Stimulated activated naive CD8-positive, alpha-beta T cell treated with anti-CD3 and anti-CD28 coated beads, Interleukin-15, Interleukin-2, amounts not matched to agents 100 ng/mL and 50 ng/mL, for 24 hours (primary cell): ENCODE data around the gene SYNJ2.
A peak's percentile ranks its signal among the peaks of the same experiment; 100 is the strongest.

ENCODE experiments used
- H3K27ac Mint-ChIP-seq: one replicate; pipeline ENCODE4 v1.8.0; 2021; ENCODE audit warnings: mild to moderate bottlenecking, mixed read lengths
- H3K27me3 Mint-ChIP-seq: one replicate; pipeline ENCODE4 v1.8.0; 2021; ENCODE audit warnings: mixed read lengths
- H3K36me3 Mint-ChIP-seq: one replicate; pipeline ENCODE4 v1.8.0; 2021; ENCODE audit warnings: low read depth, mixed read lengths
- H3K4me1 Mint-ChIP-seq: one replicate; pipeline ENCODE4 v1.8.0; 2021; ENCODE audit warnings: low read depth, mixed read lengths
- H3K4me3 Mint-ChIP-seq: one replicate; pipeline ENCODE4 v1.8.0; 2021; ENCODE audit warnings: mild to moderate bottlenecking, mixed read lengths
- H3K9me3 Mint-ChIP-seq: one replicate; pipeline ENCODE4 v1.8.0; 2021; ENCODE audit warnings: mixed read lengths

SYNJ2 gene

GRCh38 chr6:157995458-157995857, 13.8 kb downstream of the SYNJ2 start:
- Mint-ChIP-seq H3K36me3 (peaks cover 25% of the 10 kb centered on the region), H3K9me3 (no peaks in the 10 kb centered on the region), H3K27ac (no peak overlapping the region), H3K27me3 (no peaks in the 10 kb centered on the region), H3K4me3 (no peak overlapping the region), H3K4me1 (peaks cover 31% of the 10 kb centered on the region)

GRCh38 chr6:157996201-157996712, 14.6 kb downstream of the SYNJ2 start:
- Mint-ChIP-seq H3K4me1 (peaks cover 25% of the 10 kb centered on the region), H3K27me3 (no peaks in the 10 kb centered on the region), H3K27ac (no peak overlapping the region), H3K4me3 (no peak overlapping the region), H3K36me3 (peaks cover 25% of the 10 kb centered on the region), H3K9me3 (no peaks in the 10 kb centered on the region)

DNA sequence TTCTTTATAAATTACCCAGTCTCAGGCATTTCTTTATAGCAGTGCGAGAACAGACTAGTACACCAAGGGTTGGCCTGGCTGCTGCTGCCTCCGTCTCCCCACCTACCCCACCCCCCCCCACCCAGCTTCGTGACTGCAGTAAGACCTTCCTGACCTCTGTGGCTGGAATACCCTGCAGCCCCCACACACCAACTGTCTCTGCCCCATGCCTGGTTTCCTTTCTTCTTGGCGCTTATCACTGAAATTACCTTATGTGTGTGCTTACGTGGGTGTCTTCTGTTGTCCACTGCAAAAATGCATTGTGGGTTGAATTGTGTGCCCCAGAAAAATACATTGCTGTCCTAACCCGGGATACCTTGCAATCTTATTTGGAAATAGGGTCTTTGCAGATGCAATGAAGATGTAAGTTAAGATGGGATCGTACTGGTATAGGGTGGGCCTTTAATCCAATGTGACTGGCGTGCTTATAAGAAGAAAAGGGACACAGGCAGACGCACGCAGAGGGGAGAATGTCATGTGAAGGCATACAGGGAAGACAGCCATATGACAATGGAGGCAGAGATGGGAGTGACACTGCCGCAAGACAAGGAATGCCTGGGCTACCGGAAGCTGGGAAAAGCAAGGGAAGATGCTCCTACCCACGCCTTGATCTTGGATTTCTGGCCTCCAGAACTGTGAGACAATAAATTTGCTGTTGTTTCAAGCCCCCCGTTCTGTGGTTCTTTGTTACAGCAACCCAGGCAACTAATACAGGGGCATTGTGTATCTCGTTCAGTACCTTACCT, 15.4 kb downstream of the SYNJ2 start:
- no peaks in the 10 kb centered on the region for H3K27me3 Mint-ChIP-seq
- H3K4me3 Mint-ChIP-seq, result no peak overlapping the region
- H3K36me3 Mint-ChIP-seq, result peaks cover 30% of the 10 kb centered on the region
- H3K27ac Mint-ChIP-seq, result no peak overlapping the region
- peaks cover 26% of the 10 kb centered on the region for H3K4me1 Mint-ChIP-seq
- no peaks in the 10 kb centered on the region for H3K9me3 Mint-ChIP-seq

- Mint-ChIP-seq H3K27me3 (no peaks in the 10 kb centered on the region), H3K4me1 (peaks cover 31% of the 10 kb centered on the region), H3K9me3 (no peaks in the 10 kb centered on the region), H3K27ac (no peak overlapping the region), H3K36me3 (peaks cover 35% of the 10 kb centered on the region), H3K4me3 (no peak overlapping the region)
These were observed 16.4 kb downstream of the SYNJ2 start for GRCh38 chr6:157997893-157998608.

DNA sequence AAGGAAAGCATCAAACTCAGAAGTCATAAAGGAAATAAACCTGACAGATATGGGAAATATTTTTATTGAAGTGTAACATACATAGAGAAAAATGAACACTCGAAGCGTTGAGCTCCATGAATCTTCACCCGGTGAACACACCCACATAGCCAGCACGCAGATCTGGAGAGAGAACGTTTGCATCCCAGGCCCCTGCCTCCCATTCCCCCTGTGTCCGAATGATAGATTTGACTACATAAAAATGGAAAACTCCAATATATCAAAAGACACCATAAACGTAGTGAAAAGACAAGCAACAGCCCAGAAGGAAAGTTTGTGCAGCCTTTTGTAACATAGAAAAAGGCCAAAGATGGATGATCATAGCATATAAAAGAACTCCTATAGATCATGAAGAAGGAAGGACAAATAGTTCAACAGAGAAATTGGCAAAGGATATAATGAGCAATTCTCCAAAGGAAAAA, 17.1 kb downstream of the SYNJ2 start:
- no peaks in the 10 kb centered on the region for H3K27me3 Mint-ChIP-seq
- H3K9me3 Mint-ChIP-seq, result no peaks in the 10 kb centered on the region
- no peak overlapping the region for H3K4me3 Mint-ChIP-seq

GRCh38 chr6:157999168-158000051, 17.7 kb downstream of the SYNJ2 start:
- Mint-ChIP-seq H3K4me3 (no peak overlapping the region), H3K27ac (no peak overlapping the region), H3K9me3 (no peaks in the 10 kb centered on the region), H3K36me3 (peaks cover 31% of the 10 kb centered on the region), H3K27me3 (no peaks in the 10 kb centered on the region), H3K4me1 (peaks cover 35% of the 10 kb centered on the region)

More for the DNA sequence above, 17.1 kb downstream of the SYNJ2 start:
- H3K27ac Mint-ChIP-seq, result no peak overlapping the region
- peaks cover 31% of the 10 kb centered on the region for H3K36me3 Mint-ChIP-seq
- peaks cover 33% of the 10 kb centered on the region for H3K4me1 Mint-ChIP-seq

- H3K4me1 Mint-ChIP-seq, result peaks cover 42% of the 10 kb centered on the region
- H3K27me3 Mint-ChIP-seq, result no peaks in the 10 kb centered on the region
- H3K27ac Mint-ChIP-seq, result peak overlapping the region; percentile 2
- H3K4me3 Mint-ChIP-seq, result no peak overlapping the region
- peaks cover 24% of the 10 kb centered on the region for H3K36me3 Mint-ChIP-seq
- no peaks in the 10 kb centered on the region for H3K9me3 Mint-ChIP-seq
These were observed 19.1 kb downstream of the SYNJ2 start for GRCh38 chr6:158000530-158001307.

GRCh38 chr6:158002249-158002950, 20.7 kb downstream of the SYNJ2 start:
- H3K4me3 Mint-ChIP-seq, result no peak overlapping the region

GRCh38 chr6:158002951-158003853, 21.5 kb downstream of the SYNJ2 start:
- Mint-ChIP-seq H3K27ac (peak overlapping the region; percentile 79), H3K27me3 (no peaks in the 10 kb centered on the region), H3K4me1 (peaks cover 45% of the 10 kb centered on the region), H3K9me3 (no peaks in the 10 kb centered on the region), H3K36me3 (peaks cover 19% of the 10 kb centered on the region), H3K4me3 (peak overlapping the region; percentile 40)

More at GRCh38 chr6:158002249-158002950, 20.7 kb downstream of the SYNJ2 start:
- no peaks in the 10 kb centered on the region for H3K9me3 Mint-ChIP-seq
- H3K27me3 Mint-ChIP-seq, result no peaks in the 10 kb centered on the region
- peaks cover 40% of the 10 kb centered on the region for H3K4me1 Mint-ChIP-seq
- H3K27ac Mint-ChIP-seq, result peak overlapping the region; percentile 79
- H3K36me3 Mint-ChIP-seq, result peaks cover 21% of the 10 kb centered on the region

- Mint-ChIP-seq H3K36me3 (peaks cover 23% of the 10 kb centered on the region), H3K27me3 (no peaks in the 10 kb centered on the region), H3K4me3 (no peak overlapping the region), H3K27ac (peak overlapping the region; percentile 79), H3K4me1 (peaks cover 54% of the 10 kb centered on the region), H3K9me3 (no peaks in the 10 kb centered on the region)
These were observed 22.4 kb downstream of the SYNJ2 start for GRCh38 chr6:158003910-158004700.

- no peak overlapping the region for H3K4me3 Mint-ChIP-seq
- H3K27ac Mint-ChIP-seq, result no peak overlapping the region
- no peaks in the 10 kb centered on the region for H3K9me3 Mint-ChIP-seq
- peaks cover 60% of the 10 kb centered on the region for H3K4me1 Mint-ChIP-seq
- H3K27me3 Mint-ChIP-seq, result no peaks in the 10 kb centered on the region
- H3K36me3 Mint-ChIP-seq, result peaks cover 23% of the 10 kb centered on the region
These were observed 23.0 kb downstream of the SYNJ2 start for GRCh38 chr6:158004701-158005095.

DNA sequence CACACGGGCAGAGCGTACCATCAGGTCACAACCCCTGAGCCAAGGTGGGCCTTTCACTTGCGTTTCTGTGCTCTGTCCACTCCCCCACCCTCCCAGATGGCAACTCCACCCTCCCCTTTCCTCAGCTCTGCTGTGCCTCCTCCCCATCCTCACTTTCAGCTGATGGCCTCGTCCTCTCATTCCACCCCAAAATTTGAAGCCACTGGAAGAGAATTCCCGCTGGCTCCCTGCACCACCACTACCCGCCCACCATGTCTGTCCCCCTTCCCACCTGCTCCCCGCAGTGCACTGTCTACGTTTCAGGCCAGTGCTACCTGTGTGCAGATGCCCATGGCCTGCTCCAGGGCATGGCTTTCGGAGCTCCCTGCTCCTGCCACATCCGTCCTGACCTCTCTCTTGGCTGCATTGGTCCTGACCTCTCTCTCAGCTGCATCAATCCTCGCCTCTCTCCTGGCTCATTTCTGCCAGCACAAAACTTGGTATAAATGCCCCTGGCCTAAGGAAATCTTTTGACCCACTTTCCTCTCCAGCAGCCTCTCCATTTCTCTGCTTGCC, 24.0 kb downstream of the SYNJ2 start:
- Mint-ChIP-seq H3K4me3 (no peak overlapping the region), H3K4me1 (peaks cover 70% of the 10 kb centered on the region), H3K27me3 (no peaks in the 10 kb centered on the region), H3K9me3 (no peaks in the 10 kb centered on the region), H3K27ac (peak overlapping the region; percentile 19), H3K36me3 (peaks cover 25% of the 10 kb centered on the region)
